KMS-11 (cell line): ENCODE measurements around the gene GCH1.

Experiments
- H2AFZ ChIP-seq: fragments of 200-600 bp; sonication (generic); 2 replicates; pipeline ENCODE4 v1.6.1; 2016; ENCODE audit warnings: antibody characterized with exemption, mixed run types, low read depth
- H3K27ac ChIP-seq: fragments of 200-600 bp; sonication (generic); 2 replicates; pipeline ENCODE4 v1.6.1; 2016; ENCODE audit warnings: mild to moderate bottlenecking, mixed run types
- H3K27me3 ChIP-seq: fragments of 200-600 bp; sonication (generic); 2 replicates; pipeline ENCODE4 v1.6.1; 2017; ENCODE audit warnings: mild to moderate bottlenecking, low read depth, mixed run types, moderate library complexity; ENCODE audit not compliant: insufficient read depth
- H3K36me3 ChIP-seq: fragments of 200-600 bp; sonication (generic); 2 replicates; pipeline ENCODE4 v1.6.1; 2017; ENCODE audit warnings: mild to moderate bottlenecking, mixed run types; ENCODE audit not compliant: insufficient read depth
- H3K4me1 ChIP-seq: fragments of 200-600 bp; sonication (generic); 2 replicates; pipeline ENCODE4 v1.6.1; 2016; ENCODE audit warnings: mild to moderate bottlenecking, low read depth, mixed run types; ENCODE audit not compliant: poor library complexity, severe bottlenecking
- H3K4me2 ChIP-seq: fragments of 200-600 bp; sonication (generic); 2 replicates; pipeline ENCODE4 v1.7.0; 2016; ENCODE audit warnings: mild to moderate bottlenecking, mixed run types
- H3K4me3 ChIP-seq: fragments of 200-600 bp; sonication (generic); IDR thresholded peaks from 2 replicates; pipeline ENCODE4 v1.6.1; 2017; ENCODE audit warnings: low read depth, low read length, mixed read lengths; ENCODE audit not compliant: insufficient read depth
- H3K79me2 ChIP-seq: fragments of 200-600 bp; sonication (generic); 2 replicates; pipeline ENCODE4 v1.6.1; 2016; ENCODE audit warnings: low read depth, mixed run types; ENCODE audit not compliant: insufficient read depth
- H3K9ac ChIP-seq: fragments of 200-600 bp; sonication (generic); 2 replicates; pipeline ENCODE4 v1.6.1; 2016; ENCODE audit warnings: mild to moderate bottlenecking, mixed run types
- H4K20me1 ChIP-seq: fragments of 200-600 bp; sonication (generic); 2 replicates; pipeline ENCODE4 v1.6.1; 2016; ENCODE audit warnings: mild to moderate bottlenecking, mixed run types; ENCODE audit not compliant: insufficient read depth
- TF ChIP-seq, protein P1 (sequence below): fragments of 200-600 bp; sonication (generic); conservative IDR thresholded peaks from 2 replicates; pipeline ENCODE4 v1.6.1; 2017; ENCODE audit warnings: low read depth, mild to moderate bottlenecking, antibody characterized with exemption, low read length, moderate library complexity, mixed read lengths

The GCH1 gene

DNA sequence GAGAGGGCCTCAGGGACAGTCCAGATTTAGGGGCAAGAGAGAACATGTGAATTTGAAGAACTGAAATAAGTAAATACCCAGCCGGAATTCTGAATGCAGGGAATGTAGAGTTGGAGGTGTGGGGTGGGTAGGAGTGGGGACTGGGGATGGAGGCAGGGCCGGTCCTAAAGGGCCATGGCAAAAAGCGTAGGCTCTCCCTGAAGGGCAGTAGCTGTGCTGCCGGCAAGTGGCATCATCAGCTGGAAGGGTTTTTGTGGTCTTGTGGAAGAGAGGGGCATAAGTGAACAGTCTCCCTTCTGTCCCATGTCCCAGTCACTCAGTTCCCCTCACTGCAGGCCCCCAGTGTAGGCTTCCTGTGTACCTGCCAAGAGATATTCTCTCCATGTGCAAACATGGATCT lies 104.6 kb downstream of the GCH1 start:
- no peaks in the 10 kb centered on the region for H4K20me1 ChIP-seq
- TF ChIP-seq, protein P1, sequence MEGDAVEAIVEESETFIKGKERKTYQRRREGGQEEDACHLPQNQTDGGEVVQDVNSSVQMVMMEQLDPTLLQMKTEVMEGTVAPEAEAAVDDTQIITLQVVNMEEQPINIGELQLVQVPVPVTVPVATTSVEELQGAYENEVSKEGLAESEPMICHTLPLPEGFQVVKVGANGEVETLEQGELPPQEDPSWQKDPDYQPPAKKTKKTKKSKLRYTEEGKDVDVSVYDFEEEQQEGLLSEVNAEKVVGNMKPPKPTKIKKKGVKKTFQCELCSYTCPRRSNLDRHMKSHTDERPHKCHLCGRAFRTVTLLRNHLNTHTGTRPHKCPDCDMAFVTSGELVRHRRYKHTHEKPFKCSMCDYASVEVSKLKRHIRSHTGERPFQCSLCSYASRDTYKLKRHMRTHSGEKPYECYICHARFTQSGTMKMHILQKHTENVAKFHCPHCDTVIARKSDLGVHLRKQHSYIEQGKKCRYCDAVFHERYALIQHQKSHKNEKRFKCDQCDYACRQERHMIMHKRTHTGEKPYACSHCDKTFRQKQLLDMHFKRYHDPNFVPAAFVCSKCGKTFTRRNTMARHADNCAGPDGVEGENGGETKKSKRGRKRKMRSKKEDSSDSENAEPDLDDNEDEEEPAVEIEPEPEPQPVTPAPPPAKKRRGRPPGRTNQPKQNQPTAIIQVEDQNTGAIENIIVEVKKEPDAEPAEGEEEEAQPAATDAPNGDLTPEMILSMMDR: no peak
- no peak overlapping the region for H3K4me3 ChIP-seq
- H3K36me3 ChIP-seq: no peaks in the 10 kb centered on the region
- no peak overlapping the region for H3K27ac ChIP-seq
- H2AFZ ChIP-seq: no peak overlapping the region
- H3K79me2 ChIP-seq: no peaks in the 10 kb centered on the region
- H3K9ac ChIP-seq: no peak overlapping the region
- H3K4me1 ChIP-seq: no peaks in the 10 kb centered on the region
- H3K4me2 ChIP-seq: no peak overlapping the region
- no peaks in the 10 kb centered on the region for H3K27me3 ChIP-seq

DNA sequence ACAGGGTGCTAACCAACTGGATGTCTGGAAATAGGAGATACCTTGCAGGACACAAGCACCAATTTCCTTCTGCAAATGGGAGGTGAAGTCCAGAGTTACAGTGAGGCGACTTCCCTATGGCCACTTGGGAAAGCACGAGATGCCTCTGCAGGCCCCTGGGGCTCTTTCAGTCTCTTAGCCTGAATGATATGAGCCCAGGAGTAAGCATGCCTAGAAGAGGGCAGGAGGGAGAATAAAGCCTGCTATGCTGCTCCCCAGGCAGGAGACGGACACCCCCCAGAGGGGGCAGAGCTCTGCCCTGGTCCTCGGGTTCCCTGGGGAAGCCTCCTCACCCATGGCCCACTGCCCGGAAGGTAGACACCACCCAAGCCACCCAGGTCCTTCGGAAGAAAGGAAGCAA lies 105.1 kb downstream of the GCH1 start:
- H3K27ac ChIP-seq: no peak overlapping the region
- no peaks in the 10 kb centered on the region for H3K27me3 ChIP-seq
- no peaks in the 10 kb centered on the region for H3K79me2 ChIP-seq
- no peaks in the 10 kb centered on the region for H4K20me1 ChIP-seq
- H3K4me3 ChIP-seq: no peak overlapping the region
- no peak overlapping the region for H3K9ac ChIP-seq
- TF ChIP-seq, protein P1: no peak
- no peak overlapping the region for H2AFZ ChIP-seq
- no peaks in the 10 kb centered on the region for H3K4me1 ChIP-seq
- no peak overlapping the region for H3K4me2 ChIP-seq
- H3K36me3 ChIP-seq: no peaks in the 10 kb centered on the region

DNA sequence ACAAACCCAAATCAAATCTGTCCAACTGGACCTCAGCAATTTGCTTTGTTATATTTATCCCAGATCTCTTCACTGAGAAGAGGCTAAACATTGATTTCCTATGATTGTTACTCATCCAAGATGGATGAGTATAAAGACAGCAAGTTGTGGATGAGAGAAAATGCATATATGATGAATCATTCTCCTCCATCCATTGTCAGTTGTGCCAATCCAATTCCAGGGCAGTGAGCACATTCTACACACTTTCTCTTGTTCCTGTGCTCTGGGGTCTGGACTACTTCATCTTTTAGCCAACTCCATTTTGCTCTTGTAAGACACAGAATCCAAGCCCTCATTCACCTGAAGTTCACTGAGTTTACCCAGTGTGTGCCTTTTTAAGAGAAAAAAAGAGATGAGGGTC lies 105.7 kb downstream of the GCH1 start:
- no peak overlapping the region for H3K27ac ChIP-seq
- no peak overlapping the region for H3K9ac ChIP-seq
- H3K4me1 ChIP-seq: no peaks in the 10 kb centered on the region
- H2AFZ ChIP-seq: no peak overlapping the region
- H3K4me2 ChIP-seq: no peak overlapping the region
- TF ChIP-seq, protein P1: no peak
- H4K20me1 ChIP-seq: no peaks in the 10 kb centered on the region
- no peaks in the 10 kb centered on the region for H3K27me3 ChIP-seq
- no peaks in the 10 kb centered on the region for H3K36me3 ChIP-seq
- H3K4me3 ChIP-seq: no peak overlapping the region
- H3K79me2 ChIP-seq: no peaks in the 10 kb centered on the region

DNA sequence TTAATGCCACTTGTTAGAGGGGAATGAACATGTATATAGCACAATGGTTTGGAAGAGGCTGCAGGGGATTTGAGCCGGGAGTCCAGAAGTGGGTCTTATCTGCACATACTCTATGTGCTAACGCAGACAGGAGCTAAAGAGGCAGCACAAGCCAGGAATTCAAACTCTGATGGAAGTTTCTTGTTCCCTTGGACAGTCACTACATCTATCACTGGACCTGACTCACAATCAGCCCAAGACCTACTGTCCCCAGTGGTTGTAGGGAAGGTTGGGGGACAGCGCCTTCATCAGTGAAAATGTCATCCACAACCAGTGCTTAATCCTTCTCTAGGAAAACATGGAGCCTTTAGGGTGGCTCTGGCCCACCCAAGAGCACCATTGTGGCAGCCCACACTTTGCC lies 107.8 kb downstream of the GCH1 start:
- no peaks in the 10 kb centered on the region for H3K79me2 ChIP-seq
- H3K36me3 ChIP-seq: no peaks in the 10 kb centered on the region
- H4K20me1 ChIP-seq: no peaks in the 10 kb centered on the region
- H3K27me3 ChIP-seq: no peaks in the 10 kb centered on the region
- H2AFZ ChIP-seq: no peak overlapping the region
- no peaks in the 10 kb centered on the region for H3K4me1 ChIP-seq
- no peak overlapping the region for H3K9ac ChIP-seq
- H3K27ac ChIP-seq: no peak overlapping the region
- TF ChIP-seq, protein P1: no peak
- H3K4me2 ChIP-seq: no peak overlapping the region
- H3K4me3 ChIP-seq: no peak overlapping the region

DNA sequence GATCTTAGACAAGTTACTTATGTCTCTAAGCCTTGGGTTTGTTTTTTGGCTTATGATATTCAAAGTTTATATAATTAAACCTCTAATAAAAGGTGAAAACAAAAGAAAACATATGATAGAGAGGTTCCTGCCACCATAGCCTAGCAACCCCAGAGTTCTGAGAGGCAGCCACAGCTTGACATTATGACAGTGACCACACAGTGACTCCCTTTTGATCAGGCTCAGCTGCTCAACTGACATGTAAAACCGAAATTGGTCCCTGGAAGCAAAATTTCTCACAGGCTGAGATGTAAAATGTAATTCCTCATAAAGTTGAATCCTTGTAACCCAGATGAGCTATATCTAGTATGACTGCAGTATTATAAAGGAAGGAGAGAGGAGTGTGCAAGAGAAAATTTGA lies 108.5 kb downstream of the GCH1 start:
- no peak overlapping the region for H3K4me2 ChIP-seq
- H3K79me2 ChIP-seq: no peaks in the 10 kb centered on the region
- H2AFZ ChIP-seq: no peak overlapping the region
- H3K9ac ChIP-seq: no peak overlapping the region
- no peak overlapping the region for H3K27ac ChIP-seq
- H3K4me3 ChIP-seq: no peak overlapping the region
- TF ChIP-seq, protein P1: no peak
- H4K20me1 ChIP-seq: no peaks in the 10 kb centered on the region
- H3K27me3 ChIP-seq: no peaks in the 10 kb centered on the region
- H3K4me1 ChIP-seq: no peaks in the 10 kb centered on the region
- H3K36me3 ChIP-seq: no peaks in the 10 kb centered on the region
